GM10266 (cell line): ENCODE measurements around the gene NGB.

Source experiments
- DNase-seq: peaks from one replicate; pipeline ENCODE4 v3.0.0; 2012; ENCODE audit errors: extremely low spot score
- TF ChIP-seq, protein P1 (sequence below): IDR thresholded peaks from 2 replicates; pipeline ENCODE4 v1.5.1; 2012; ENCODE audit warnings: mild to moderate bottlenecking, low read depth; ENCODE audit not compliant: control insufficient read depth, insufficient read depth; ENCODE audit errors: missing control alignments

NGB gene

DNA sequence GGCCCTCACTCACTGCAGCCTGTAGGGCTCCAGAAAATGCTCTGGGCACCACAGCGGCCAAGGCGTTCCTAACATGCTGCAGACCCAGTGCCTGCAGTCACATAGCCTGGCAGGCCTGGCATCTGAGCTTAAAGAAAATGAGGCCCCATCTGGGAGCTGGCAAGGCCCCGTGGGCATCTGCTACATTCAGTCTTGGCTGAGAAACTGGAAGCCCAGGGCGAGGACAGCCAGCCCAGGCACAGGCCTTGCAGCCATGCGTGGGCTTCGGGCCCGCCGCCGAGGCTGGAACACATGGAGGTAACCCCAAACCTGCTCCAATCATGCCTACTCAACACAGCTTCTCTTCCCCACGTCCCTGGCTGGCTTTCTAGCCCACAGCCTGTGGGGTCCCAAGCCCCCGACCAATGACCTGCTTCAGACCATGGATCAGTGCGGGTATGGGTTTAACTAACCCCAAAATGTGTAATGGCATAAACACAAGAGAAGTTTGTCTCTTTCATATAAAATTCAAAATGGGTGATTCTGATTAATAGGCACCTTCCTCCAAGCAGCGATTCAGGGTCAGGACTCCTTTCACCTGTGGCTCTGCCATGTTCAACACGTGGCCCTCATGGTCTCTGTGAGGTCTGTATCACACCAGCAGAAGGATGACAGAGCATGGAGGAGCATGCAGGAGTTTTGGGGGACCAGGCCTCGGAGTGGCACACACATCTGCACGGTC is 6.4 kb downstream of the NGB start:
- DNase-seq: no peak
- TF ChIP-seq, protein P1, sequence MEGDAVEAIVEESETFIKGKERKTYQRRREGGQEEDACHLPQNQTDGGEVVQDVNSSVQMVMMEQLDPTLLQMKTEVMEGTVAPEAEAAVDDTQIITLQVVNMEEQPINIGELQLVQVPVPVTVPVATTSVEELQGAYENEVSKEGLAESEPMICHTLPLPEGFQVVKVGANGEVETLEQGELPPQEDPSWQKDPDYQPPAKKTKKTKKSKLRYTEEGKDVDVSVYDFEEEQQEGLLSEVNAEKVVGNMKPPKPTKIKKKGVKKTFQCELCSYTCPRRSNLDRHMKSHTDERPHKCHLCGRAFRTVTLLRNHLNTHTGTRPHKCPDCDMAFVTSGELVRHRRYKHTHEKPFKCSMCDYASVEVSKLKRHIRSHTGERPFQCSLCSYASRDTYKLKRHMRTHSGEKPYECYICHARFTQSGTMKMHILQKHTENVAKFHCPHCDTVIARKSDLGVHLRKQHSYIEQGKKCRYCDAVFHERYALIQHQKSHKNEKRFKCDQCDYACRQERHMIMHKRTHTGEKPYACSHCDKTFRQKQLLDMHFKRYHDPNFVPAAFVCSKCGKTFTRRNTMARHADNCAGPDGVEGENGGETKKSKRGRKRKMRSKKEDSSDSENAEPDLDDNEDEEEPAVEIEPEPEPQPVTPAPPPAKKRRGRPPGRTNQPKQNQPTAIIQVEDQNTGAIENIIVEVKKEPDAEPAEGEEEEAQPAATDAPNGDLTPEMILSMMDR: no peak

DNA sequence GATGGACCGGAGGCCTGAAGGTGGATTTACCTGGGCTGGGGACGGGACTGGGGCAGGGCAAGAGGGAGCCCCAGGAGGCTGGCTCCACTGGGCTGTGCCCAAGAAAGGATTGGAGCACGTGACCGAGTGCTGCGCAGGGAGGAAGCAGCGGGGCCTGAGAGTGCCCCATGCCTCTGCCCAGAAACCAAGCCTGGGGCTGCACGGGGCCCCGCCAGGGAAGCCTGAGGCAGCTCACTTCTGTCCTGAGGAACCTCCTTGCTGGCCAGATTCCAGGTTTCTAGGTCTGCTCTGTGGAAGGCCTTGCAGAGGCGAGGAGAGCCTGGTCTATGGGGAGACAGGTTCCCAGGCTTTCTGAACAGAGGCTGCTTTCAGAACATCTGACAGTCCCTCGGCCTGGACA is 10.4 kb downstream of the NGB start:
- TF ChIP-seq, protein P1: no peak
- DNase-seq: no peak

DNA sequence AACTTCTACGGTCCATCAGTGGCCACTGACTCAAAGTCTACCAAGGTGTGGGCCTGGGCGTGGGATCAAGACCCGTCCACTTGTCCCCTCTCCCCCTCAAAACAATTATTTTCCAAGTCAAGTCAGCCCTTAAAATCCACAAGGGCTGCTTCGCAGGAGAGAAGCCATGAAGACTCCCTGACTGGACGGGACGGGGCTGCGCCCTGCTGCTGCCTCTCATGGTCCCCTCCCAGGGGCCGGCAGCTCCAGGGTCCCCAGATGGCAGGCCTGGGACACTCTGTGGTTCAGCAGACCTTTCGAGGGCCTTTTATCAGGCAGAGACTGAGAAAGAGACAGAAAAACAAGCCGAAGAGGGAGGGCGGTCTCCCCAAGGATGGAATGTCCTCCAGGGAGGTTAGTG is 10.8 kb downstream of the NGB start:
- TF ChIP-seq, protein P1: no peak
- DNase-seq: no peak

DNA sequence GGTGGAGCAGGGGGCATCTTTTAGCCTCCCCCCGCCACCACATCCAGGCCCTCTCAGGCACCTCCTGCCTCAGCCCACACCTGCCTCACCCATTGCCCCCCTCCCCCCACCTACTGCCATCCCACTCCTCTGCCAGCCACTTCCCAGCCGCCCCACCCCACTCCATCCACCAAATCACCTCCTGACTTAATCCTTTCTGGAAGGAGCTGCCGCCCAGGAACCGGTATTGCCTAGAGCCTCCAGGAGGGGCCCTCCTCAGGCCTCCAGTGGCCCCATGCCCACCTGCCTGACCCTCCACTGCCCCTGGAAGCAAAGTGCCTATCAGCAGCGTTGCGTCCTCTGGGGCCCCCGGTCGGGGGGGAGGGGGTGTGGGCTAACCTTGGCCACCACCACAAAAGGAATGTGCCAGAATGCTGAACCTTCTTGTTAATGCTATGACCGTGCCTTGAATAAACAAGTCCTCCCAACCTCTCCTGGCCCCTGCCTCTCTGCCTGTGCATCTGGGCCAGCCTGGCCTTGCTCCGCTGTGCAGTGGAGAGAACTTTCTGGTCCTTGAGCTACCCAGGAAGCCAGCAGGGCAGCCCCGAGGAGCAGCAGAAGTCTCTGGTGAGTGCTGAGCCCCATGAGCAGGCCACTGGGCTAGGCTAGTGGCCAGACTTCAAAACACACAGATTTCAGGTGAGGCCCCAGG is 11.8 kb downstream of the NGB start:
- TF ChIP-seq, protein P1: no peak
- no peak for DNase-seq

DNA sequence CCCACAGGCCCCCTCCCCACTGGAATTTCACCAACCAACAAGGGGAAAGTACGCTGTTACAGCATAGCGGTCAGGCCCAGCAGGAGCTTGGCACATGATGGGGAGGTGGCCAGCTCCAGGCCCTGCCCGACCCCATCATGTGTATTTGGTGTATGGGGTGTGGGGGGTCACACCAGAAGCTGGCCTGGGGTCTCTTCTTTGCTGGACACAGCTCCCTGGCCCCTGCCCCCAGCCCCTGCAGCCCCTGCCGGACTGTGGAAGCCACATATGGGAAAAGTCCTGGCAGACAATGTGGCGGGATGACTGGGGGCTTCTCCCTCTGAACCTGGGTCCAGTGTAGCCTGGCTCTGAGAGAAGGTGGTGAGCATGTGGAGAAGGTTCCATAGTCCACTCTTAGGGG is 12.4 kb downstream of the NGB start:
- TF ChIP-seq, protein P1: no peak
- no peak for DNase-seq

DNA sequence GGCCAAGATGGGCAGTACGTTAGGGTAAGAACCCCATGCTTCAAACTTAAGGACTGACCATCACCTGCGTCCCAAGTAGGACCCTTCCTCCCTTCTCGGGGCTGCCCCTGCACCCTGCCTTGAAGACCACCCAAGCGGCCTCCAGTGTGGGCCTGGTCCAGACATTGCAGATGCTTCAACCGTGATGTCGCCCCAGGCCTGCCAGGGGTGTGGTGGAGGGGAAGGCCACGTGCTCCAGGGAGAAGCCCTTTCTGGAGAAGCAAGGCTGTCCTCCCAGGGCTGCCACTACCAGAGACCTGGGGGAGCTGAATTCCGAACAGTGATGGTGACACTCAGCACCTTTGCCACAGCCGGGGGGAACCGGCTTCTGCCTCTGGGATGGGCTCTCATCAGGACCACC is 13.3 kb downstream of the NGB start:
- DNase-seq: no peak
- TF ChIP-seq, protein P1: no peak

DNA sequence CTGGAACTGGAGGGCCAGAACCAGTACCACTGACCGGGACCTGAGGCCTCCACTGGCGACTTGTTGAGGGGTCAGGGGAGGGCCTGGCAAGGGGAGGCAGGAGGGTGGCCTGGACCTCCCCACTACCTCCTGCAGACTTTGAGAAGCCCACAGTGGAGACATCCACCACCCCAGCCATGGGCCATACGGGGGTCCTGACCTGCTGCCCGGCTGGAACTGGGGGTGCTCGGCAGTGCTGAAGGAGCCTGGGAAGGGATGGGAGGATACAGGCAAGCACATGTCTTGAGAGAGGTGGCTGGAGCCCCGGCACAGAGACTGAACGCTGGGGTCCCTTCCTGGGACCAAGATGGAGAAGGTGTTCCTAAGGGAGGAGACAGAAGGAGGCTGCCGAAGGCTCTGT is 14.3 kb downstream of the NGB start:
- TF ChIP-seq, protein P1: no peak
- no peak for DNase-seq
